ENCODE data around the gene TMEM53. TPM values are rescaled to one million over a fixed set of nuclear protein-coding genes. Genes with fewer than 3 reads are reported as not detected.

TMEM53 gene
- total and polyA plus RNA-seq, 12 donors, result 7.2 to 47.4 (median 12.6) TPM

DNA sequence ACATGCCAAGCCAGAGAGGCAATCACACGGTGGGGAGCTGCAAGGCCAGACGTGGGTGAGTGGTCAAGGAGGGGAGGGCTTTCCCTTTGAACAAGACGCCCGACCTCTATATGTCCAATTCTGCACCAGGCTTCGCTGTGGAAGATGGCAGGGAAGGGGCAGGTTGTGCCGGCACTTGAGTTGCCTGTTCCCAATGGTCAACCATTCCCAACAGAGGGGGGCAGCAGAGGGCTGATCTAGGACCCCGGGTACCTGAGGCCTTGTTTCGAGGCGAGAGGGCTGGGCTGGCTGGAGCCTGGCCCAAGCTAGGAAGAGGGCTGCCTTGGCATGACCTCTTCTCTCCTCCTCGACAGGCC, 64.9 kb downstream of the TMEM53 start:
- Histone ChIP-seq H3K27me3 (no peaks in the 10 kb centered on the region), H3K9me3 (replicated peaks in 1 of 3) (no peaks in the 10 kb centered on the region), H3K36me3 (replicated peaks in 1 of 2) (no peaks in the 10 kb centered on the region), H3K4me1 (replicated peaks in 1 of 2) (no peaks in the 10 kb centered on the region), H3K27ac (no peak overlapping the region), H3K4me3 (no peak overlapping the region)
- peak; percentile 78 to 90 (median 85) for DNase-seq
- no peak for TF ChIP-seq POLR2A (IDR thresholded peaks at IDR 0.05)
- TF ChIP-seq, protein P1, sequence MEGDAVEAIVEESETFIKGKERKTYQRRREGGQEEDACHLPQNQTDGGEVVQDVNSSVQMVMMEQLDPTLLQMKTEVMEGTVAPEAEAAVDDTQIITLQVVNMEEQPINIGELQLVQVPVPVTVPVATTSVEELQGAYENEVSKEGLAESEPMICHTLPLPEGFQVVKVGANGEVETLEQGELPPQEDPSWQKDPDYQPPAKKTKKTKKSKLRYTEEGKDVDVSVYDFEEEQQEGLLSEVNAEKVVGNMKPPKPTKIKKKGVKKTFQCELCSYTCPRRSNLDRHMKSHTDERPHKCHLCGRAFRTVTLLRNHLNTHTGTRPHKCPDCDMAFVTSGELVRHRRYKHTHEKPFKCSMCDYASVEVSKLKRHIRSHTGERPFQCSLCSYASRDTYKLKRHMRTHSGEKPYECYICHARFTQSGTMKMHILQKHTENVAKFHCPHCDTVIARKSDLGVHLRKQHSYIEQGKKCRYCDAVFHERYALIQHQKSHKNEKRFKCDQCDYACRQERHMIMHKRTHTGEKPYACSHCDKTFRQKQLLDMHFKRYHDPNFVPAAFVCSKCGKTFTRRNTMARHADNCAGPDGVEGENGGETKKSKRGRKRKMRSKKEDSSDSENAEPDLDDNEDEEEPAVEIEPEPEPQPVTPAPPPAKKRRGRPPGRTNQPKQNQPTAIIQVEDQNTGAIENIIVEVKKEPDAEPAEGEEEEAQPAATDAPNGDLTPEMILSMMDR (IDR thresholded peaks at IDR 0.05), result peak; percentile 33 to 73 (median 68)
- WGBS, 4 donors, result 24 to 51% (median 35%) methylated on average over 6 to 10 of the region's 10 CpGs
- intact Hi-C loops (cut with DNase I), result loop anchor here in 1 of 2 donors (2.0 kb wide), 1 partner anchor 43 kb away; no protein-coding TSS in a partner anchor

DNA sequence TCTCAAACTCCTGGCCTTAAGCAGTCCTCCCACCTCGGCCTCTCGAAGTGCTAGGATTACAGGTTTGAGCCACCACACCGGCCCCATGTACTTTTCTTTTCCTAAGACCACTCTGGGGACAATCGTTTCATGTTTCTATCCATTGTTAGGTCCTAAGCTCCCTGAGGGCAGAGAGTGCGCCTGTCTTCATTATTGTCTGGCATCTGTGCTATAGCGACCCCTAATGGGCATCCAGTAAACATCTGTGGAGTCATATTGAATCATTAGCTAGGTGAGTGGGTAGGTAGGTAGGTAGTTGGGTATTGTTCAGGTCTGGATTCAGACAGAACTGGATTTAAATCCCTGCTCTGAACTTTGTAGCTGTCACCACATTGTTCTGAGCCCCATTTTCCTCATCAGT, 66.1 kb downstream of the TMEM53 start:
- intact Hi-C loops (cut with DNase I), result loop anchor here in 1 of 2 donors (2.0 kb wide), 1 partner anchor 45 kb away; no protein-coding TSS in a partner anchor
- 72 to 83% (median 79%) methylated on average over 6 of the region's 6 CpGs for WGBS, 4 donors
- no peak for TF ChIP-seq POLR2A (IDR thresholded peaks at IDR 0.05)
- TF ChIP-seq, protein P1 (IDR thresholded peaks at IDR 0.05), result no peak

DNA sequence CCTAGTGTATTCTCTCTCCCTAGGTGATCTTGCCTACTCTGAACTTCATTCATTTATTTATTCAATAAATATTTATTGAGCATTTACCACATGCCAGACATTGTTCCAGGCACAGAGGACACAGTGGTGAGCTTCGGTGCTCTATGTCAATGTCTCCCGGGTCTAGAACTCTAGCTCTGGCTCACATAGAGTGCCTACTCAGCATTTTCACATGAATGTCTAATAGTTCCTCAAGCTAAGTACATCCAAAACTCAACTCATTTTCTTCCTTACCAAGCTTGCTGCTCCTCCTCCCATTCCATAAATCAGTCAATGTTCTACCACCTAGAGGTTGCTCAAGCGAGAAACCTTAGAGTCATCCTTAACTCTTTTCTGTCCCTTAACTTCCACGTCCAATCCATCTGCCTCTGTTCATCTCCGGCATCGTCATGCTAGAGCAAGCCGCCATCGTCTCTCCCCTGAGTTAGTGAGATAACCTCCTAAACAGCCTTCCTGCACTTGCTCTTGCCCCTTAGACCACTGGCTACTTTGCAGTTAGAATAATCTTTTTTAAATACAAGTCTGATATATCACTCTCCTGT, 67.5 kb downstream of the TMEM53 start:
- Histone ChIP-seq H3K27ac (no peak overlapping the region), H3K4me3 (no peak overlapping the region), H3K4me1 (replicated peaks in 1 of 2) (no peaks in the 10 kb centered on the region), H3K9me3 (replicated peaks in 1 of 3) (no peaks in the 10 kb centered on the region), H3K27me3 (no peaks in the 10 kb centered on the region), H3K36me3 (replicated peaks in 1 of 2) (no peaks in the 10 kb centered on the region)
- intact Hi-C loops (cut with DNase I), result no loop called here
- no peak for TF ChIP-seq POLR2A (IDR thresholded peaks at IDR 0.05)
- TF ChIP-seq, protein P1 (IDR thresholded peaks at IDR 0.05), result no peak
- DNase-seq, result no peak
- WGBS, 4 donors, result 75 to 86% (median 83%) methylated on average over 8 of the region's 8 CpGs

More for the DNA sequence above, 66.1 kb downstream of the TMEM53 start:
- Histone ChIP-seq H3K4me1 (replicated peaks in 1 of 2) (no peaks in the 10 kb centered on the region), H3K9me3 (replicated peaks in 1 of 3) (no peaks in the 10 kb centered on the region), H3K27me3 (no peaks in the 10 kb centered on the region), H3K36me3 (replicated peaks in 1 of 2) (no peaks in the 10 kb centered on the region), H3K4me3 (no peak overlapping the region), H3K27ac (no peak overlapping the region)
- no peak for DNase-seq

DNA sequence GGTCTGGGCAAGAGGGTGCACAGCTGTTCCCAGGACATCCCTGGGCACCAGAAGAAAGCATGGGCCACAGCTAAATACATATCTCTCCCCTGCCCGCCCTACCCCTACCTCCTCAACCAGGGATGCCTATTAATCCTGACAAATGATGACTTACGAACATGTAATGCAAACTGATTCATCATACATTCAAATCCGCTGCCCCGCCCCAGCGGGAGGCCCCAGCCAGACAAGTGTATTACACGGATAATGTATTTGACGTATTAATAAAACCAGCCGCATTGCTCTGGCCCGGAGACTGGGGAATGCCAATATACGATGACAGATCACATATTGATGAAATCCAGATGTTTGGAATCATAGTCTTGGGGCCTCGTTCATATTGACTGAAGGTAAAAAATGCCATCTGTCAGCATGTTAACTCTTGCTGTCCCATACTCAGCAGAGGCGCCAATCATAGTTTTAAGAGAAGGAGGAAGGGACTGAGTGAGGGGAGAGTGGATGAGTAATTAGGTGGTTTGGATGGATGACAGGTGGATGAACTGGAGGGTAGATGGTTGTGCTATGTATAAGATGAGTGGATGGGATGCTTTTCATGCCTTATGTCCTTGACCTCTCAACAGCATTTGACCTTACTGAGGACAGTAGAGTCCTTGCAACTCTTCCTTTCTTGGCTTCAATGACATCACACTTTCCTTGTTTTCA, 68.2 kb downstream of the TMEM53 start:
- no peaks in the 10 kb centered on the region for H3K9me3 ChIP-seq (replicated peaks in 1 of 3)
- TF ChIP-seq POLR2A (IDR thresholded peaks at IDR 0.05), result no peak
- TF ChIP-seq, protein P1 (IDR thresholded peaks at IDR 0.05), result no peak
- no peaks in the 10 kb centered on the region for H3K4me1 ChIP-seq (replicated peaks in 1 of 2)
- H3K27ac ChIP-seq, result no peak overlapping the region
- no peak overlapping the region for H3K4me3 ChIP-seq
- no peaks in the 10 kb centered on the region for H3K27me3 ChIP-seq
- no peaks in the 10 kb centered on the region for H3K36me3 ChIP-seq (replicated peaks in 1 of 2)
- 83 to 88% (median 87%) methylated on average over 12 of the region's 12 CpGs for WGBS, 4 donors
- no peak for DNase-seq
- intact Hi-C loops (cut with DNase I), result no loop called here
